IMR-90 (cell line): ENCODE measurements around the gene ZNF445. TPM values are rescaled to one million over a fixed set of nuclear protein-coding genes. Genes with fewer than 3 reads are reported as not detected.

Experiments used
- ATAC-seq: fragments of 200-7000 bp; cut with Tn5 transposase; 2 replicates; pipeline ENCODE4 v1.9.1; 2020; ENCODE audit warnings: low read depth, mild to moderate bottlenecking, moderate library complexity
- BruUV-seq: library from RNA; stranded (reverse); fragments of 400-500 nt; replicated peaks from 2 replicates; lab custom pipeline; 2021; lab: Mats Ljungman, UMichigan
- CTCF ChIA-PET: fragments of 300-600 bp; formaldehyde crosslinking; extraction: SDS; loops from one replicate; lab custom pipeline; 2021; ENCODE audit warnings: antibody characterized with exemption; lab: Yijun Ruan, JAX
- POLR2A ChIA-PET: fragments of 300-600 bp; sonication (Branson Sonifier 250); formaldehyde crosslinking; loops from one replicate; lab custom pipeline; 2022; ENCODE audit warnings: antibody characterized with exemption; ENCODE audit not compliant: unreplicated experiment; lab: Charles Lee
- DNase-seq: peaks from one replicate; pipeline ENCODE4 v3.0.0; 2013
- H2AFZ ChIP-seq: replicated peaks from 2 replicates; pipeline ENCODE3; 2013; ENCODE audit warnings: low read length, mild to moderate bottlenecking; ENCODE audit not compliant: poor library complexity
- H2AK5ac ChIP-seq: 2 replicates; pipeline ENCODE4 v1.6.1; 2013; ENCODE audit warnings: low read depth, low read length, inconsistent platforms
- H2AK9ac ChIP-seq: replicated peaks from 2 replicates; pipeline ENCODE3; 2013; ENCODE audit warnings: mild to moderate bottlenecking, low read depth, low read length, moderate library complexity; ENCODE audit not compliant: poor library complexity
- H2BK120ac ChIP-seq: 2 replicates; pipeline ENCODE4 v1.6.1; 2013; ENCODE audit warnings: low read depth, low read length, inconsistent platforms
- H2BK15ac ChIP-seq: 3 replicates; pipeline ENCODE4 v1.6.1; 2013; ENCODE audit warnings: low read depth, low read length, inconsistent platforms
- H2BK20ac ChIP-seq: 2 replicates; pipeline ENCODE4 v1.6.1; 2013; ENCODE audit warnings: low read depth, mild to moderate bottlenecking, inconsistent platforms, low read length, moderate library complexity
- H2BK5ac ChIP-seq: 2 replicates; pipeline ENCODE4 v1.6.1; 2013; ENCODE audit warnings: mild to moderate bottlenecking, low read depth, low read length, inconsistent platforms; ENCODE audit not compliant: poor library complexity, severe bottlenecking
- H3K14ac ChIP-seq: replicated peaks from 2 replicates; pipeline ENCODE4 v1.6.1; 2013; ENCODE audit warnings: low read depth, low read length, inconsistent platforms
- H3K18ac ChIP-seq: 2 replicates; pipeline ENCODE4 v1.6.1; 2013; ENCODE audit warnings: low read depth, low read length, control low read depth
- H3K23ac ChIP-seq: 2 replicates; pipeline ENCODE4 v1.6.1; 2013; ENCODE audit warnings: low read depth, low read length, inconsistent platforms
- H3K27ac ChIP-seq: 2 replicates; pipeline ENCODE4 v1.5.1; 2013; ENCODE audit warnings: mild to moderate bottlenecking, control low read depth, low read length; ENCODE audit not compliant: insufficient read depth
- H3K27me3 ChIP-seq: 2 replicates; pipeline ENCODE4 v1.6.1; 2013; ENCODE audit warnings: low read length; ENCODE audit not compliant: control insufficient read depth, insufficient read depth
- H3K36me3 ChIP-seq: 2 replicates; pipeline ENCODE4 v1.6.1; 2013; ENCODE audit warnings: low read length, mixed read lengths; ENCODE audit not compliant: control insufficient read depth, insufficient read depth
- H3K4ac ChIP-seq: 2 replicates; pipeline ENCODE4 v1.6.1; 2013; ENCODE audit warnings: low read depth, low read length, inconsistent platforms
- H3K4me1 ChIP-seq: 2 replicates; pipeline ENCODE4 v1.6.1; 2013; ENCODE audit warnings: low read length, mixed read lengths; ENCODE audit not compliant: control insufficient read depth, insufficient read depth
- H3K4me2 ChIP-seq: 2 replicates; pipeline ENCODE4 v1.6.1; 2013; ENCODE audit warnings: low read depth, mild to moderate bottlenecking, control low read depth, low read length, moderate library complexity
- H3K4me3 ChIP-seq: 2 replicates; pipeline ENCODE4 v1.5.1; 2013; ENCODE audit warnings: low read depth, mild to moderate bottlenecking, control low read depth, low read length, moderate library complexity; ENCODE audit not compliant: insufficient read depth
- H3K56ac ChIP-seq: 2 replicates; pipeline ENCODE4 v1.6.1; 2013; ENCODE audit warnings: low read length, inconsistent platforms; ENCODE audit not compliant: insufficient read depth; ENCODE audit errors: extremely low read depth
- H3K79me1 ChIP-seq, 2 experiments: 2 replicates each; pipeline ENCODE4 v1.6.1; 2013; ENCODE audit warnings: low read length in 2 of 2, inconsistent platforms in 1 of 2, low read depth in 1 of 2
- H3K9ac ChIP-seq: 2 replicates; pipeline ENCODE4 v1.6.1; 2013; ENCODE audit warnings: low read depth, low read length, control low read depth
- H3K9me1 ChIP-seq: 2 replicates; pipeline ENCODE4 v1.6.1; 2013; ENCODE audit warnings: low read length, inconsistent platforms; ENCODE audit not compliant: insufficient read depth
- H3K9me3 ChIP-seq: 2 replicates; pipeline ENCODE4 v1.6.1; 2013; ENCODE audit warnings: low read length; ENCODE audit not compliant: control insufficient read depth, insufficient read depth
- H4K20me1 ChIP-seq: 2 replicates; pipeline ENCODE4 v1.6.1; 2013; ENCODE audit warnings: low read length, inconsistent platforms; ENCODE audit not compliant: insufficient read depth
- H4K5ac ChIP-seq: 2 replicates; pipeline ENCODE4 v1.6.1; 2013; ENCODE audit warnings: mild to moderate bottlenecking, low read depth, low read length, control low read depth
- H4K8ac ChIP-seq, 2 experiments: 2 replicates each; pipeline ENCODE4 v1.6.1; 2013; ENCODE audit warnings: low read depth in 2 of 2, low read length in 2 of 2, control low read depth in 1 of 2, inconsistent platforms in 1 of 2
- H4K91ac ChIP-seq: 2 replicates; pipeline ENCODE4 v1.6.1; 2013; ENCODE audit warnings: low read depth, low read length, inconsistent platforms; ENCODE audit not compliant: insufficient read depth
- CEBPB ChIP-seq: IDR thresholded peaks from 2 replicates; pipeline ENCODE4 v1.6.1; 2012; ENCODE audit warnings: low read depth, low read length, improper control_type of control experiment
- CHD1 ChIP-seq: IDR thresholded peaks from 2 replicates; pipeline ENCODE4 v1.6.1; 2012; ENCODE audit warnings: low read depth, low read length, improper control_type of control experiment
- ELK1 ChIP-seq: fragments of 150-350 bp; IDR thresholded peaks from 2 replicates; pipeline ENCODE4 v1.6.1; 2016; ENCODE audit warnings: low read depth, mild to moderate bottlenecking, low read length, moderate library complexity, borderline replicate concordance
- FOS ChIP-seq: fragments of 150-350 bp; IDR thresholded peaks from 2 replicates; pipeline ENCODE4 v1.6.1; 2016; ENCODE audit warnings: low read depth, low read length
- MAFK ChIP-seq: IDR thresholded peaks from 2 replicates; pipeline ENCODE4 v1.6.1; 2012; ENCODE audit warnings: low read depth, low read length, improper control_type of control experiment
- MAZ ChIP-seq: IDR thresholded peaks from 2 replicates; pipeline ENCODE4 v1.6.1; 2012; ENCODE audit warnings: low read depth, mild to moderate bottlenecking, low read length, improper control_type of control experiment, moderate library complexity, borderline replicate concordance
- MXI1 ChIP-seq: IDR thresholded peaks from 2 replicates; pipeline ENCODE4 v1.6.1; 2012; ENCODE audit warnings: low read depth, mild to moderate bottlenecking, low read length, moderate library complexity, borderline replicate concordance
- NFE2L2 ChIP-seq: fragments of 150-350 bp; IDR thresholded peaks from 2 replicates; pipeline ENCODE4 v1.6.1; 2016; ENCODE audit warnings: low read depth, mild to moderate bottlenecking, low read length
- POLR2A ChIP-seq: IDR thresholded peaks from 2 replicates; pipeline ENCODE4 v1.6.1; 2012; ENCODE audit warnings: mild to moderate bottlenecking, low read depth, low read length
- RAD21 ChIP-seq: IDR thresholded peaks from 2 replicates; pipeline ENCODE4 v1.6.1; 2012; ENCODE audit warnings: low read length, improper control_type of control experiment
- RCOR1 ChIP-seq: IDR thresholded peaks from 2 replicates; pipeline ENCODE4 v1.6.1; 2012; ENCODE audit warnings: mild to moderate bottlenecking, low read length, improper control_type of control experiment; ENCODE audit not compliant: insufficient replicate concordance
- RFX5 ChIP-seq: IDR thresholded peaks from 2 replicates; pipeline ENCODE4 v1.8.0; 2012; ENCODE audit warnings: low read depth, mild to moderate bottlenecking, low read length, moderate library complexity
- WGBS, 2 experiments: methylation state at CpG; one replicate each; pipeline versions ENCODE4 v1.1.5 to v1.1.7; 2013; ENCODE audit warnings: missing lambda C conversion rate in 2 of 2; ENCODE audit not compliant: insufficient read length in 1 of 2; ENCODE audit errors: extremely low coverage in 2 of 2; 5-methylcytosine and 5-hydroxymethylcytosine counted together
- dilution Hi-C: fragments of 300-500 bp; cut with HindIII; formaldehyde crosslinking; loops from one replicate; pipeline ENCODE4 v1.14.3; 2018; ENCODE audit warnings: low sequenced_read_pairs; ENCODE audit not compliant: unreplicated experiment
- in situ Hi-C: fragments of 300-500 bp; cut with MboI; formaldehyde crosslinking; loops from 3 replicates; pipeline ENCODE4 v1.14.3; 2019; ENCODE audit warnings: low sequenced_read_pairs, inconsistent platforms, mixed read lengths
- intact Hi-C: fragments of 100-400 bp; cut with micrococcal nuclease; formaldehyde crosslinking; loops from 2 replicates; pipeline ENCODE4 v1.10.0; 2022
- polyA plus RNA-seq, 3 experiments: library from polyadenylated mRNA; depleted of rRNA; stranded (reverse); fragments of >200 nt; gene quantifications; 2 replicates each; pipeline ENCODE4 v1.2.3, GENCODE V29; 2012; ENCODE audit warnings: low replicate concordance in 1 of 3
- total RNA-seq: library from RNA; depleted of rRNA; stranded (reverse); fragments of >200 nt; gene quantifications from 2 replicates; pipeline ENCODE4 v1.2.3, GENCODE V29; 2012
- TF ChIP-seq, protein P1 (sequence below): fragments of 150-350 bp; IDR thresholded peaks from 2 replicates; pipeline ENCODE4 v1.6.1; 2017; ENCODE audit warnings: mild to moderate bottlenecking, antibody characterized with exemption, low read length, low read depth

The ZNF445 gene
- total and polyA plus RNA-seq, 2 of the 4 experiments (the other 2 are of a cell fraction): 3.3 to 6.3 TPM

DNA sequence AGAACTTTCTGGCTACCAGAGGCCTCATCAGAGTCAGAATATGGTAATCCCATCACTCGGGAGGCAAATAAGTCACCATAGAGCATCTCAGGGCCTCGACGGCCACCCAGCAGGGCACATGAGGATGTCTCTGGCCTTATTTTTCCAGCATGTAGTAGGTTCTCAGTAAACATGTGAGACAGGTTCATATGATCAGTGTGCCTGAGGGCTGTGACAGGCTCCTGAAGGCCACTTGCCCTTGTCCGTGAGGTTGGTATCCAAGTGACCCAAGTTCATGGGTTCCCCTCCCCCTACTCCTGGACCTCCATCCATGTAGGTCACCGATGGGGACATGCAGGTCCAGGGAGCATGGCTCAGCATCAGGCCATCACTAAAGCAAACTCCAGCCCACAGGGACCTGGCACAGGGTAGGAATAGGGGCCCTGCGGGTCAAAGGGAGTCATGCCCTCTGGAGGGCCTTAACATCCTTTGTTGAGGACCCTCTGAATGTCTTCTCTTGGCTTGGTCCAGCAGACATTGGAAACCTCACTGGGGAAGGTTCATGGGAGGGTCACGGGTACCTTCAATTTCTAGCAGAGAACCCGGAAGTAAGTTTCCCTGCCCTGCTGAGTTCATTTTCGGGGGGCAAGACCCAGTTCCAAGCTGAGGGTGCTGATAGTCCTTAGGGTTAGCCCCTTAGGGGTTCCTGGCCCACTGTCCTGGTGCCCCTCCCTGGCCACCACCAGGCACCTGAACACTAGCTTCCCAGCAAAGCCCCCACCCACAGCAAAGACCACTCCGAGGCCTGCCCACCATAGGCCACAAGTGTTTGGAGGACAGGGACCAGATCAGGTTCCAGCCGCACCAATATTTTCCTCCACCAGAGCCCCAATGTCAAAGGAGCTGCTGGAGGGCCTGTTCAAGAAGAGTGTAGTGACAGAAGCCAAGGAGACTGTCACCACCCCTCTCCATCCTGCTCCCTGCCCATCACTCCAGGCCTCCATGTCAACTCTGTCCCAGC lies 61.1 kb downstream of the ZNF445 start (continued):
- no peak for TF ChIP-seq ELK1

- BruUV-seq: no TSS peak
- TF ChIP-seq MAFK (no peak), CEBPB (no peak), NFE2L2 (no peak), POLR2A (no peak), MAZ (no peak), RAD21 (no peak), FOS (no peak), CHD1 (no peak), ELK1 (no peak), MXI1 (no peak), RFX5 (no peak), RCOR1 (no peak)
- TF ChIP-seq, protein P1, sequence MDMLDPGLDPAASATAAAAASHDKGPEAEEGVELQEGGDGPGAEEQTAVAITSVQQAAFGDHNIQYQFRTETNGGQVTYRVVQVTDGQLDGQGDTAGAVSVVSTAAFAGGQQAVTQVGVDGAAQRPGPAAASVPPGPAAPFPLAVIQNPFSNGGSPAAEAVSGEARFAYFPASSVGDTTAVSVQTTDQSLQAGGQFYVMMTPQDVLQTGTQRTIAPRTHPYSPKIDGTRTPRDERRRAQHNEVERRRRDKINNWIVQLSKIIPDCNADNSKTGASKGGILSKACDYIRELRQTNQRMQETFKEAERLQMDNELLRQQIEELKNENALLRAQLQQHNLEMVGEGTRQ: no peak
Measured at GRCh38 chr3:44415421-44415820, 62.0 kb downstream of the ZNF445 start.

More at GRCh38 chr3:44415421-44415820, 62.0 kb downstream of the ZNF445 start:
- Histone ChIP-seq H3K4me3 (no peak overlapping the region), H2BK120ac (no peak overlapping the region), H2AFZ (no peak overlapping the region), H3K9ac (no peak overlapping the region), H3K4me1 (no peaks in the 10 kb centered on the region), H4K8ac (no peak overlapping the region), H2AK9ac (no peak overlapping the region), H3K9me1 (0 out of 2 replicates have a peak, but pooled peaks cover 5% of the 10 kb centered on the region), H3K79me1 (no peaks in the 10 kb centered on the region), H4K5ac (no peak overlapping the region), H3K23ac (no peak overlapping the region), H4K20me1 (no peaks in the 10 kb centered on the region), H3K14ac (no peak overlapping the region), H3K36me3 (no peaks in the 10 kb centered on the region), H2BK15ac (no peak overlapping the region), H3K56ac (no peak overlapping the region), H3K4me2 (no peak overlapping the region), H3K27me3 (no peaks in the 10 kb centered on the region; the same call in 1 of the 2 replicates), H2BK5ac (no peak overlapping the region), H3K27ac (no peak overlapping the region), H2AK5ac (no peak overlapping the region), H4K91ac (no peak overlapping the region), H2BK20ac (no peak overlapping the region), H3K18ac (no peak overlapping the region), H3K9me3 (no peaks in the 10 kb centered on the region), H3K4ac (no peak overlapping the region)
- ChIA-PET POLR2A (no interaction called here), CTCF (no interaction called here)
- intact Hi-C loops: no loop called here
- in situ Hi-C loops: no loop called here
- 65% methylated on average over 4 of the region's 11 CpGs; no CpG with 5 or more reads in 1 of the 2 experiments for WGBS, 2 experiments
- no peak for ATAC-seq
- dilution Hi-C loops: no loop called here
- no peak for DNase-seq
